ENCODE measurements around the gene FRRS1L.
A peak's percentile ranks its signal among the peaks of the same experiment; 100 is the strongest.

Gene FRRS1L

GRCh38 chr9:109176386-109176785, 9.3 kb upstream of the FRRS1L start:
- DNase-seq (ENCODE audit: low spot score), result no peak

- DNase-seq (ENCODE audit: low spot score), result no peak
Observed at GRCh38 chr9:109172935-109173334, 5.9 kb upstream of the FRRS1L start.

DNA sequence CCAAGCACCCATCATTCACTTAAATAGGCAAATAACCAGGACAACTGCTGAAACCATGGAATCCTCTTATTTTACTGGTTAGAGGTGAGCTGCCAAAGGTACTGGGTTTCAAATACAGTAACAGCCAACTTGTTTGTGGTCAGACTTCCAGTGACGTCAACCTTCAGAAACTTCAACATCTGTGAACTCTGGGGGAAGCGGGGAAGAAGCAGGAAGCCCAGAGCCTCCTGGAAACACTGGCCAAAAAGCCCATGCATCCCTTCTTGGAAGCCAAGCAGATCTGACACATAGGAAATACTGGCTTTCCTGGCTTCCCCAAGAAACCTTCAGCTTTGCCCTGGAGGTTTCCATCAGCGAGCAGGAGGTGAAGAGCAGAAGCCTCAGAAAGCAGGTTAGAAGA, 4.9 kb upstream of the FRRS1L start:
- DNase-seq (ENCODE audit: low spot score), result no peak

DNA sequence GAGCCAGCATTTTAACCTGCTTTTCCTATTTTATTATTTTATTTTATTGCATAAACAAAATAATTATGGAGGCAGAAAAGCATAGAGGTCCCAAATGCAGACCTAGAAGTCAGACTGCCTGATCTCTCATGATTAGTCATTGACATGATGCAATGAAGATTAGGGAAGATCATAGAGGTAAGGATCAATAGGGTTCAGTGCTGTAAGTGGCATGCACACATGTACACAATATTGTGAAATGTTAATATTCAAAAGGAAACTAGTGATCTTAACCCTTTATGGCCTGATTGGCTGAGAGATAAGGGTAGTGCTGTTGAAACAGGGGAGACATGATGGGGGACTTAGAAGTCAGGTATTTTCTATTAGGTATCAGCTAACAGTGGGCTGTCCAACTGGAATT, 1.1 kb upstream of the FRRS1L start:
- no peak for DNase-seq (ENCODE audit: low spot score)

DNA sequence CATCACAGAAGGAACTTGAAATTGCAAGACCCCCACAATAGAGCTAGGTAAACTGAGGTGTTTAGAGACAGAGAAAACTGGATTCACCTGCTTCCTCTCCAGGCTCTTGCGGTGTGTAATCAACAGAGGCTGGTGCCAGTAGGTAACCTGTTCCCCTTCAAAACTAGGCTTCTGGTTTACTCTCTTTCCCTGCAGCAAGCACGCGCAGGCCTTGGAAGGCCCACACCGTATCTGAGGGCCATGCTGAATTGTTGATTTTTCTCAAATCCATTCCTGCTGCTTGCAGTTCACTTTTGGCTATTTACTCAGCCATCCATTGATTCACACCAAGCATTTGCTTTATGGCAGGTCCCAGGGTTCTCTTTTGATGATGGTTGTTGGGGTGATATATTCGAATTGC, 667 bp upstream of the FRRS1L start:
- no peak for DNase-seq (ENCODE audit: low spot score)

DNA sequence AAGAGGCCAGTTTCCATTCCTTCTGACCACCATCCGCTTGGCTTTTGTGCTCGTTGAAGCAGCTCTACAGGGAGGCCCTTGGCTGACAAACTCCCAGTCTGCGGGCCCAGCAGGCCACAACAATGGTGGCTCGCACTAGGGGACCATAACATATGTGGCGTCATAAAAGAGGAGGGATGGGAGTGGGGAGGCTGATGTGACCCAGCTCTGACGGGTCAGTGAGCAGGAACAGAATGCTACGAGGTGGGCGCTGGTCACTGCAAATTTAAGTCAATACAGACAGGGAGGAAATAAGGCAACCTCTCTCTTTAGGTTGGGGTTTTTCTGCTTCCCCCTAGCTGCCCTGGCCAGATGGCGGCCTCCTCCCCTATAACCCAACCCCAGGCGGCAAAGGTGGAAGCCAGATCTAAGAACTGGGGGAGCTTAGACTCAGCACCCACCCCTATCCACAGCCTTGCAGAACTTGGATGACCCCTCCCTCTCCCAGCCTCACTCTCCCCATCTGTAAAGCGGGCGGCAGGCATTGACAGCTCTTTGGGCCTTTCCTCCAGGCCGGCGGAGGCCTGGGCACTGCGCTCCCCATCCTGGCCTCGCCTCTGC, 778 bp downstream of the FRRS1L start:
- no peak for DNase-seq (ENCODE audit: low spot score)

GRCh38 chr9:109164042-109164441, 3.0 kb downstream of the FRRS1L start:
- DNase-seq (ENCODE audit: low spot score), result no peak

GRCh38 chr9:109163194-109163593, 3.9 kb downstream of the FRRS1L start:
- no peak for DNase-seq (ENCODE audit: low spot score)

DNA sequence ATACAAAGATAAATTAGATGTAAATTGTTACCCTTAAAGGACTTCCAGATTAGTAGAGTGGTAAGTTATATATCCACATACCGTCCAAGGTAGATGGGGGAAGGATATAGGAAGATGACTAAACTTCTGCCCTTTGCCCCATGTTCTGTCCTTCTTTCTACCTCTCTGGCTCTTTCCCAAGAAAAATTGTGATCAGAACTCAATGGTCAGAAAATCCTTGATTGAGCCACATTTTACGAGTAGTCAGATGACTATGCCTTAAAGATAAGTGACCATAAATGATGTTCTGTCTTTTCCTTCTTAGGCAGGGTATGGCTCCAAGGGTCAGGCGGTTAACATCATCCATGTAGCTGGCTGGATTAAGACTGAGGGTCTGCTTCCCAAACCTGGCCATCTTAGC, 4.4 kb downstream of the FRRS1L start:
- no peak for DNase-seq (ENCODE audit: low spot score)

- DNase-seq (ENCODE audit: low spot score), result no peak
Observed at GRCh38 chr9:109161471-109161870, 5.6 kb downstream of the FRRS1L start.

- DNase-seq (ENCODE audit: low spot score), result no peak
Observed at GRCh38 chr9:109159583-109159982, 7.5 kb downstream of the FRRS1L start.

DNA sequence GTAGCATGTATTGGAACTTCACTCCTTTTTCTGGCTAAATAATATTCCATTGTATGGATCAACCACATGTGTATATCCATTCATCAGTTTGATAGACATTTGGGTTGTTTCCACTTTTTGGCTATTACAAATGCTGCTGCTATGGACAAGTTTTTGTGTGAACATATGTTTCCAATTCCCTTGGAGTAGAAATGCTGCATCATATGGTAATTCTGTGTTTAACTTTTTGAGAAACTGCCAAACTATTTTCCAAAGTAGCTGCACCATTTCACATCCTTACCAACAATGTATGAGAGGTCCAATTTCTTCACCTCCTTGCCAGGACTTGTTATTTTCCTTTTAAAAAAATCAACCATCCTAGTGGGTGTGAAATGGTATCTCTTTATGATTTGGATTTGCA, 8.4 kb downstream of the FRRS1L start:
- no peak for DNase-seq (ENCODE audit: low spot score)

DNA sequence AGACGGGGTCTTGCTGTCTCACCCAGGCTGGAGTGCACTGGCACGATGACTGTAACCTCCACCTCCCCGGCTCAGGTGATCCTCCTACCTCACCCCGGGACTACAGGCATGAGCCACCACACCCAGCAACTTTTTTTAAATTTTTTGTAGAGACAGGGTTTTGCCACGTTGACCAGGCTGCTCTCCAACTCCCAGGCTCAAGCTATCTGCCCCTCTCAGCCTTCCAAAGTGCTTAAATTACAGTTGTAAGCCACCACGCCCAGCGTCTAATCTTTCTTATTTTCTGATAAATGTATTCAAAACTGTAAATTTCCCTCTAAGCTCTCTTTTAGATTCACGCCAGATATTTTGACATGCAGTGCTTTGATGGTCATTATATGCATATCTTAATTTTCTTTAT, 10.3 kb downstream of the FRRS1L start:
- DNase-seq (ENCODE audit: low spot score), result no peak

DNA sequence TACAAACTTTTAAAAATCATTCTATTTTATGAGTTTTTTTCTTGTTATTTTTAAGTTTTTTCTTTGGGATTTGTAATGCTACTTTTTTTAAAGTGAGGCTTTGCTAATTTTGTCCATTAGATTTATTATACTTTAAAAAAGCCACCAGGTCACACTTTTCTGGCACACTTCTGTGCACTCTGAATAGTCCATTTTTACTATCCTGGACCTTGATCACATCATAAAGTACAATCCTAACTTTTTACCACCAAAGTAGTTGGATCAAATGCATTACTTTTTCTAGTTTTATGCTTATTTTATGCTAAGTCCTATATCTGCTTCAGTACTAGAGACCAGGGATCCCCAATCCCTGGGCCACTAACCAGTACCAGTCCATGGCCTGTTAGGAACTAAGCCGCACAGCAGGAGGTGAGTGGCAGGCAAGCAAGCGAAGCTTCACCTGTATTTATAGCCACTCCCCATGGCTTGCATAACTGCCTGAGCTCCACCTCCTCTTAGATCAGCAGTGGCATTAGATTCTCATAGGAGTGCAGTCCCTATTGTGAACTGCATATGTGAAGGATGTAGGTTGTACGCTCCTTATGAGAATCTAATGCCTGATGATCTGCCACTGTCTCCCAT, 16.0 kb downstream of the FRRS1L start:
- DNase-seq (ENCODE audit: low spot score), result peak; percentile 27

- DNase-seq (ENCODE audit: low spot score), result no peak
Observed at GRCh38 chr9:109149722-109150121, 17.3 kb downstream of the FRRS1L start.

GRCh38 chr9:109149089-109149488, 18.0 kb downstream of the FRRS1L start:
- DNase-seq (ENCODE audit: low spot score), result no peak

GRCh38 chr9:109145051-109145450, 22.0 kb downstream of the FRRS1L start:
- no peak for DNase-seq (ENCODE audit: low spot score)

DNA sequence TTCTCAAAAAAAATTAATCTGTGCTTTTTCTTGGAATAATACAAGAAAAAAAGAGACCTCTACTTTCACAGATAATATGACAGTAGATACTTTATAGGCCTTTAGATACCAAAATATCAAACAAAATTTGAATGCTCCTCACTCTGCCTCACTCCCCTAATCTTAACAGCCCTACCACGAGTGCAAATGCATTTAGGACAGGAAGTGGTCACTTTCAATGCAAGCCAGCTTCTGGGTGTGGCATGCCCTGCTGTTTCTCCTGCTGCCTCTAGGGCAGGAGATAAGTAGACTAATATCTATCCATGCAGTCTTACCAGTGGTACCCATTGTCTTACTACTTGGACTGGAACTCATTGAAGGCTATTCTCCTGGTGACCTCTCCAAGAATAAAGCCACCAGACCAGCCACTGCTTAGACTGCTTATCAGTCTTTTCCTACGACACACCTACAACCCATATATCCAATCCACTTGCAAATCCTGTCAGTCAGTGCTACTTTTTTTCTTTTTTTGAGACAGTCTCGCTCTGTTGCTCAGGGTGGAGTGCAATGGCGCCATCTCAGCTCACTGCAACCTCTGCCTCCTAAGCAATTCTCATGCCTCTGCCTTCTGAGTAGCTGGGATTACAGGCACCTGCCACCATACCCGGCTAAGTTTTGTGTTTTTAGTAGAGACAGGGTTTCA, 23.0 kb downstream of the FRRS1L start:
- peak; percentile 27 for DNase-seq (ENCODE audit: low spot score)

- no peak for DNase-seq (ENCODE audit: low spot score)
Observed at GRCh38 chr9:109141375-109141774, 25.7 kb downstream of the FRRS1L start.

GRCh38 chr9:109139851-109140250, 27.2 kb downstream of the FRRS1L start:
- no peak for DNase-seq (ENCODE audit: low spot score)

- no peak for DNase-seq (ENCODE audit: low spot score)
Observed at GRCh38 chr9:109138421-109138820, 28.6 kb downstream of the FRRS1L start.

DNA sequence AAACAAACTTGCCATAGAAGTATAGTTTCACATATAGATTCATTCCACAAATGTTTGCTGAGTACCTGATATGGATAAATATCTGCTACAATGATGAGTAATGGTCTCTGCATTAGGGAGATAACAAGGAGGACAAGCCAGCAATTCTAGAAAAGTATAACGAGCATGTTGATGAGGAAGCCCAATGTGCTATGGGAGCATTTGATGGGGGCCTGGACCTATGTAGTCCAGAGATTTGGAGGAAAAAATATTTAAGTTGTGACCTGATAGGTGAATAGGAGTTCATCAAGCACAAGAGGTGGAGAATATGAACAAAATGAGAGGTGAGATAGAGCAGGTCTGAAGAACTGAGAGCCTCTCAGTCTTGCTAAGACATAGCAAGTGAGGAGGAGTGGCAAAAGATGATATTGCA, 32.9 kb downstream of the FRRS1L start:
- DNase-seq (ENCODE audit: low spot score), result no peak

DNA sequence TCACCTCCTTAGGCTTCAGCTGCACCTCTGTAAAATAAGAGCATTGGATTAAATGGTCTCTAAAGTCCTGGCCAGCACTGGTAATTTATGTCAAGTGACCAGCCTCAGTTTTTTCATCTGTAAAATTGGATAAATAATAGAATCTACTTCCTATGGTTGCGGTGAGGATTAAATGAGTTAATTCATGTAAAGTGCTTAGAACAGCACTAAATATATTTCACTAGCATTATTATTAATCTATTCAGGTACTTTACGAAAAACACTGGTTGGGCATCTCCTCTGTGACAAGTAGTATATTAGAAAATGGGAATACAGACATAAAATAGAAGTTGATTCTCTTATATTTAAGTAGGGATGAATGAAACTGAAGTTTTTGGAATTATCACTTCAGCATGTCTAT, 33.5 kb downstream of the FRRS1L start:
- DNase-seq (ENCODE audit: low spot score), result no peak

GRCh38 chr9:109132567-109133021, 34.5 kb downstream of the FRRS1L start:
- DNase-seq (ENCODE audit: low spot score), result no peak
